NCI-H460 (cell line): Measurements from ENCODE around the gene KIF26A. TPM values are rescaled to one million over a fixed set of nuclear protein-coding genes. Genes with fewer than 3 reads are reported as not detected.
"Not testable (repeated sequence)": the region's sequence is repeated elsewhere in the genome, so short reads cannot be mapped to it uniquely, and the experiment has no call there.

ENCODE experiments used
- DNase-seq: peaks from one replicate; pipeline ENCODE4 v3.0.0-alpha.2; 2016; ENCODE audit warnings: low read depth; ENCODE audit errors: extremely low read depth
- total RNA-seq: library from RNA; depleted of rRNA; stranded (reverse); fragments of >200 nt; shearing (Covaris generic); gene quantifications from 2 replicates; pipeline ENCODE4 v1.2.3, GENCODE V29; 2014

Gene KIF26A
- total RNA-seq, 1 experiment from 2014 or later = 38.7 TPM

DNA sequence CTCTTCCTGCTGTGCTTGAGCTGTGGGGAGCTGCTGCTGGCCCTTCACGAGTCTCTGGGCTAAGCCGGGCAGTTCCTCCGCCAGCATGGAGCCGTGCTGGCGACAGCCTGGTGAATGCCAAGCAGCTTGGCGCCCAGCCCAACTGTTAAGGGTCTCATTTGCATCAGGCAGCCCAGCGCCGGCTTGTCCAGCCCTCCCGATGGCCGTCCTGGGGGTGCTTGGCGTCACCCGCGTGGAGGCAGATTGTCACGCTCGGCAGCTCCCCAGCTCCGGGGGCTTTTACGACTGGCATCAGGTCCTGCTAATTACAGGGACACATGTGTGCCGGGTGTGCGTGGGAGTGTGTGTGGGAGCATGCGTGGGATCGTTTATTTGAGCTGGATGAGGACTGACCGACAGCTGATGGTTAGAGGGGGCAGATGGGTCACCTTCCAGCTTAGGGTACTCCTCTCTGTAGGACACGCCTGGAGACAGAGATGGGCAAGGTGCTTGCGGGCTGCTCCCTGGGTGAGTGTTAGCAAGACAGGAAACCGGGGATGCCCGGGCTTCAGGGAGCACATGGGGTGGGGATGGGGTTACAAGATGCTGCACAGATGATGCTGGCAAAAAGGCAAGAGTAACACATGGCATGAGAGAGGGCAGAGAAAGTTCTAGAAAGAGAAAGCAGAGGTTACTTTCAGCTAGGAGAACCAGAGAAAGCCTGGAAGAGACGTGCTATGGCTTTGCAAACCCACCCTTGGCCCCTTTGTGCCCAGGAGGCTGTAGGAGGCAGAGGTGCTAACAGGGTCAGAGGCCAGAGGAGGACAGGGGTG lies 64.1 kb downstream of the KIF26A start:
- no peak for DNase-seq

GRCh38 chr14:104203071-104203425 lies 64.7 kb downstream of the KIF26A start:
- no peak for DNase-seq

GRCh38 chr14:104204660-104205149 lies 66.3 kb downstream of the KIF26A start:
- no peak for DNase-seq

DNA sequence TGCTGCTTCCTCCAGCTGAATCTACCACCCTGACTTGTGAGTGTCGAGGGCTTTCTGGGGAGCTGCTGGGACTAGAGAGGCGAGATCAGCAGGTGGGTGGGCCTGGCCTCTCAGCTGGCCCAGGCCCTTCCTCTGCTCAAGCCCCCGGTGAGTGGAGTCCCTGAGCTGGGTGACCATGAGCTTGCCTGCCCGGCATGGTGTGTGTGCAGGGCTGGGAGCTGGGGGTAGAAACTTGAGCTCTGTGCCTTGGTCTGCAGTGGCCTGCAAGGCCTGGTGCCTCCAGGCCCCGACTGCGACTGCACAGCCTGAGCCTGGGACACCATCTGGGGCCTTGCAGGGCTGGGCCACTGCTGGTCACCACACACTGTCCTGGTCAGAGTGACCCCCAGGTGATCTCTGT lies 67.4 kb downstream of the KIF26A start:
- no peak for DNase-seq

DNA sequence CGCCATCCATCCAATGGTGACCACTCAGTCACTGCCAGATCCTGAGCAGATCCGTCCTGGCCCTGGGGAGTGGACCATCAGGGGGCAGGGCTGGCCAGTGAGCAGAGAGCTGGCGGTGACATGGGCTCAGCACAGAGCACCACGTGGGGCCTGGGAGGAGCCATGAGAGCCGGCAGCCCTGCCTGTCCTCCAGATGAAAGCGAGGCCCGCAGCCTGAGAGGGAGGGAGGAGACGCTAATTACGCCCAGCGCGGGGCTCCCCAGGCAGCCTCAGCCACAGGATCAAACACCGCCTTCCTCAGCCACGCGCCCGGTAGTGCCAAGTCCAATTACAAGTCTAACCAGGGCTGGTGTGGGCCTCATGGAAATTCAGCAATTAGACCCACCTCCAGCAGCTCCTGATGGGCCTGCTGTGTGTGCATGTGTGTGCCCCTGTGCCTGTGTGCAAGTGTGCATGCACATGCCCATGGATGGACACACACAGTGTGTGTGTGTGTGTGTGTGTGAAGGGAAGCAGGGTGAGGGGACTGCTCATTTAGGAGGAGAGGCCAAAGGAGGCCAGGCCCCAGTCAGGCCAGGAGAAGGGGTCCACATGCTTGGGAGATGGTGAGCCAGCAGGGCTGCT lies 68.0 kb downstream of the KIF26A start:
- no peak for DNase-seq

- DNase-seq = no peak
Observed at GRCh38 chr14:104207142-104208014, 69.0 kb downstream of the KIF26A start.

DNA sequence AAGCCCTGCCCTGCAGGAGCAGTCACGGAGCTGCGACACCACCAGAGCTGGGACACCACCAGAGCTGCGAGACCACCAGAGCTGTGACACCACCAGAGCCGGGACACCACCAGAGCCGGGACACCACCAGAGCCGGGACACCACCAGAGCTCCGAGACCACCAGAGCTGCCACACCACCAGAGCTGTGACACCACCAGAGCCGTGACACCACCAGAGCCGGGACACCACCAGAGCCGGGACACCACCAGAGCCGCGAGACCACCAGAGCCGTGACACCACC lies 69.6 kb downstream of the KIF26A start:
- DNase-seq = not testable (repeated sequence)

- not testable (repeated sequence) for DNase-seq
Observed at GRCh38 chr14:104208331-104208730, 69.9 kb downstream of the KIF26A start.

DNA sequence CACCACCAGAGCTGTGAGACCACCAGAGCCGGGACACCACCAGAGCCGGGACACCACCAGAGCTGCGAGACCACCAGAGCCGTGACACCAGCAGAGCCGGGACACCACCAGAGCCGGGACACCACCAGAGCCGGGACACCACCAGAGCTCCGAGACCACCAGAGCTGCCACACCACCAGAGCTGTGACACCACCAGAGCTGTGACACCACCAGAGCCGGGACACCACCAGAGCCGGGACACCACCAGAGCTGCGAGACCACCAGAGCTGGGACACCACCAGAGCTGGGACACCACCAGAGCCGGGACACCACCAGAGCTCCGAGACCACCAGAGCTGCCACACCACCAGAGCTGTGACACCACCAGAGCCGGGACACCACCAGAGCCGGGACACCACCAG lies 70.7 kb downstream of the KIF26A start:
- not testable (repeated sequence) for DNase-seq

GRCh38 chr14:104209985-104210816 lies 71.8 kb downstream of the KIF26A start:
- DNase-seq = no peak

DNA sequence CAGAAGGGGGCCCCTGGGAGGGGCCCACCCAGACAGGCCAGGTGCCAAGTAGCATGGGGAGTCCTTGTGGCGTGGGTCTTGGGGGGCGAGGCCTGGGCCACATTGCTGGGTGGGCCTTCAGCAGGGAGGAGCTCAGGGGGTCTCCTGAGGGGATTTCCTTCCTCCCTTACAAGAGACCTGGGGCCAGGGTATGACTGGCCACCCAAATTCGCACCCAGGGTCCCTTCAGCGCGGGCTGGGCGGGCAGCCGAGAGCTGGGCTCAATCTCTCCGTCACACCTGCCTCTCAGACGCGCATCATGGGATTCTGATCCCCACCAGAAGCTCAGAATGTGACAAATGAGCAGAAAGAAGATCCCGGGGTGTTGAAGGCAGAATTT lies 72.4 kb downstream of the KIF26A start:
- no peak for DNase-seq

GRCh38 chr14:104211215-104211614 lies 72.8 kb downstream of the KIF26A start:
- no peak for DNase-seq

- no peak for DNase-seq
Observed at GRCh38 chr14:104211741-104212140, 73.4 kb downstream of the KIF26A start.

- no peak for DNase-seq
Observed at GRCh38 chr14:104212206-104213095, 74.1 kb downstream of the KIF26A start.

DNA sequence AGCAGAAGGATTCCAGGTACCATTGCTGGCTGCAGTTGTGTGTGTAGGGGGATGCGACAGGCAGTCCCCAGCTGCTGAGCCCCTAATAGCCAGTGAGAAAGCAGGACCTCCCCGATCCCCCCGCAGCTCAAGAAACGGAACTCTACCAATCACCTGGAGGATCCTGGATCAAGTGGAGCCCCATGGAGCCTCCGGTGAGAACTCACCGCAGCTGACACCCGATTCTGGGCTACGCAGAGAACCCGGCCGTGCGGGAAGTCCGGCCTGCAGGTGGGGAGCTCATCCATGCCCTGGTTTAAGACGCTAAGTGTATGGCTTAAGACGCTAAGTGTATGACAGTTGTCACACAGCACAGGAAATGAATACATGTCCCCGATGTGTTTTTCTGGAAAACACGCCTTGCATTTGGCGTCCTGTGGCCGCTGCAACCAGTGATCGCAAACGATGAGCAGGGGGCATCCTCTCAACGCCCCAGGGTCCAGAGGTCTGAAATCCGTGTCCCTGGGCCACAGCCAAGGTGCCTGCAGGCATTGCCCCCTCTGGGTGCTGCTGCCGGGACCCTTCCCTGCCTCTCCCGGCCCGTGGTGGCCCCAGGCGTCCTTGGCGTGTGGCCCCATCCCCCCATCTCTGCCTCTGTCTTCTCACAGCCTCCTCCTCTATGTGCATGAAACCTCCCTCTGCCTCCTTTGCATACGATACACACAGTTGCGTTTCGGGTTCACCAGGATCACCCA lies 75.1 kb downstream of the KIF26A start:
- DNase-seq = no peak

- DNase-seq = no peak
Observed at GRCh38 chr14:104214431-104215218, 76.2 kb downstream of the KIF26A start.

GRCh38 chr14:104215706-104216334 lies 77.4 kb downstream of the KIF26A start:
- DNase-seq = no peak

- no peak for DNase-seq
Observed at GRCh38 chr14:104216457-104216856, 78.1 kb downstream of the KIF26A start.
